ENCODE measurements around the gene SNAP91. TPM values are rescaled to one million over a fixed set of nuclear protein-coding genes. Genes with fewer than 3 reads are reported as not detected.
"Not testable (repeated sequence)": the region's sequence is repeated elsewhere in the genome, so short reads cannot be mapped to it uniquely, and the experiment has no call there.

The SNAP91 gene
- total RNA-seq, 1 donor from 2014 or later = not detected

- H3K36me3 Mint-ChIP-seq (ENCODE audit: low read depth) = no peaks in the 10 kb centered on the region
- intact Hi-C loops (cut with micrococcal nuclease) = no loop called here
- H3K9me3 Mint-ChIP-seq = no peaks in the 10 kb centered on the region
- DNase-seq (ENCODE audit: low spot score) = no peak
- H3K4me1 Mint-ChIP-seq (ENCODE audit: low read depth) = no peaks in the 10 kb centered on the region
- H3K27me3 Mint-ChIP-seq (ENCODE audit: low read depth) = no peaks in the 10 kb centered on the region
- H3K27ac Mint-ChIP-seq = no peak overlapping the region
- H3K4me3 Mint-ChIP-seq (ENCODE audit: low read depth) = no peak overlapping the region
Observed at GRCh38 chr6:83574783-83575182, 134.1 kb downstream of the SNAP91 start.

GRCh38 chr6:83571663-83572185 is 137.2 kb downstream of the SNAP91 start:
- DNase-seq (ENCODE audit: low spot score); H3K9me3 Mint-ChIP-seq; H3K4me3 Mint-ChIP-seq (ENCODE audit: low read depth); H3K4me1 Mint-ChIP-seq (ENCODE audit: low read depth); H3K27me3 Mint-ChIP-seq (ENCODE audit: low read depth); intact Hi-C loops (cut with micrococcal nuclease); H3K27ac Mint-ChIP-seq; H3K36me3 Mint-ChIP-seq (ENCODE audit: low read depth): not testable (repeated sequence)

- H3K4me1 Mint-ChIP-seq (ENCODE audit: low read depth) = no peaks in the 10 kb centered on the region
- intact Hi-C loops (cut with micrococcal nuclease) = no loop called here
- no peaks in the 10 kb centered on the region for H3K9me3 Mint-ChIP-seq
Observed at GRCh38 chr6:83558975-83559374, 149.9 kb downstream of the SNAP91 start.

GRCh38 chr6:83556871-83557270 is 152.0 kb downstream of the SNAP91 start:
- H3K9me3 Mint-ChIP-seq = no peaks in the 10 kb centered on the region
- H3K27ac Mint-ChIP-seq = no peak overlapping the region
- intact Hi-C loops (cut with micrococcal nuclease) = no loop called here
- H3K4me3 Mint-ChIP-seq (ENCODE audit: low read depth) = no peak overlapping the region
- no peaks in the 10 kb centered on the region for H3K27me3 Mint-ChIP-seq (ENCODE audit: low read depth)
- H3K4me1 Mint-ChIP-seq (ENCODE audit: low read depth) = no peaks in the 10 kb centered on the region
- H3K36me3 Mint-ChIP-seq (ENCODE audit: low read depth) = no peaks in the 10 kb centered on the region
- no peak for DNase-seq (ENCODE audit: low spot score)

More at GRCh38 chr6:83558975-83559374, 149.9 kb downstream of the SNAP91 start:
- Mint-ChIP-seq H3K36me3 (ENCODE audit: low read depth) (no peaks in the 10 kb centered on the region), H3K27ac (no peak overlapping the region), H3K4me3 (ENCODE audit: low read depth) (no peak overlapping the region), H3K27me3 (ENCODE audit: low read depth) (no peaks in the 10 kb centered on the region)
- DNase-seq (ENCODE audit: low spot score) = no peak

- H3K4me1 Mint-ChIP-seq (ENCODE audit: low read depth); intact Hi-C loops (cut with micrococcal nuclease); H3K36me3 Mint-ChIP-seq (ENCODE audit: low read depth); H3K27ac Mint-ChIP-seq; DNase-seq (ENCODE audit: low spot score); H3K9me3 Mint-ChIP-seq; H3K27me3 Mint-ChIP-seq (ENCODE audit: low read depth); H3K4me3 Mint-ChIP-seq (ENCODE audit: low read depth): not testable (repeated sequence)
Observed at GRCh38 chr6:83551748-83552147, 157.2 kb downstream of the SNAP91 start.

GRCh38 chr6:83550482-83550881 is 158.4 kb downstream of the SNAP91 start:
- H3K27ac Mint-ChIP-seq; H3K9me3 Mint-ChIP-seq; DNase-seq (ENCODE audit: low spot score); H3K36me3 Mint-ChIP-seq (ENCODE audit: low read depth); H3K4me3 Mint-ChIP-seq (ENCODE audit: low read depth); intact Hi-C loops (cut with micrococcal nuclease); H3K4me1 Mint-ChIP-seq (ENCODE audit: low read depth); H3K27me3 Mint-ChIP-seq (ENCODE audit: low read depth): not testable (repeated sequence)

- Mint-ChIP-seq H3K27me3 (ENCODE audit: low read depth) (no peaks in the 10 kb centered on the region), H3K9me3 (no peaks in the 10 kb centered on the region), H3K4me1 (ENCODE audit: low read depth) (no peaks in the 10 kb centered on the region), H3K36me3 (ENCODE audit: low read depth) (no peaks in the 10 kb centered on the region), H3K27ac (no peak overlapping the region), H3K4me3 (ENCODE audit: low read depth) (no peak overlapping the region)
- no peak for DNase-seq (ENCODE audit: low spot score)
- intact Hi-C loops (cut with micrococcal nuclease) = no loop called here
Observed at GRCh38 chr6:83546636-83547035, 162.3 kb downstream of the SNAP91 start.

GRCh38 chr6:83539678-83540077 is 169.2 kb downstream of the SNAP91 start:
- H3K4me3 Mint-ChIP-seq (ENCODE audit: low read depth) = no peak overlapping the region
- no peaks in the 10 kb centered on the region for H3K36me3 Mint-ChIP-seq (ENCODE audit: low read depth)
- H3K27ac Mint-ChIP-seq = no peak overlapping the region
- DNase-seq (ENCODE audit: low spot score) = no peak
- no peaks in the 10 kb centered on the region for H3K9me3 Mint-ChIP-seq
- no peaks in the 10 kb centered on the region for H3K4me1 Mint-ChIP-seq (ENCODE audit: low read depth)
- intact Hi-C loops (cut with micrococcal nuclease) = no loop called here
- H3K27me3 Mint-ChIP-seq (ENCODE audit: low read depth) = no peaks in the 10 kb centered on the region

- no peaks in the 10 kb centered on the region for H3K36me3 Mint-ChIP-seq (ENCODE audit: low read depth)
- no peak overlapping the region for H3K27ac Mint-ChIP-seq
- DNase-seq (ENCODE audit: low spot score) = no peak
- H3K4me3 Mint-ChIP-seq (ENCODE audit: low read depth) = no peak overlapping the region
- intact Hi-C loops (cut with micrococcal nuclease) = no loop called here
- H3K4me1 Mint-ChIP-seq (ENCODE audit: low read depth) = no peaks in the 10 kb centered on the region
- no peaks in the 10 kb centered on the region for H3K9me3 Mint-ChIP-seq
- no peaks in the 10 kb centered on the region for H3K27me3 Mint-ChIP-seq (ENCODE audit: low read depth)
Observed at GRCh38 chr6:83536647-83537589, 172.0 kb downstream of the SNAP91 start.

GRCh38 chr6:83536034-83536646 is 172.8 kb downstream of the SNAP91 start:
- Mint-ChIP-seq H3K4me1 (ENCODE audit: low read depth) (no peaks in the 10 kb centered on the region), H3K4me3 (ENCODE audit: low read depth) (no peak overlapping the region), H3K36me3 (ENCODE audit: low read depth) (no peaks in the 10 kb centered on the region), H3K9me3 (no peaks in the 10 kb centered on the region), H3K27ac (no peak overlapping the region), H3K27me3 (ENCODE audit: low read depth) (no peaks in the 10 kb centered on the region)
- DNase-seq (ENCODE audit: low spot score) = peak; percentile 11
- intact Hi-C loops (cut with micrococcal nuclease) = no loop called here

- no peak for DNase-seq (ENCODE audit: low spot score)
- H3K9me3 Mint-ChIP-seq = no peaks in the 10 kb centered on the region
- peaks cover 10% of the 10 kb centered on the region for H3K27me3 Mint-ChIP-seq (ENCODE audit: low read depth)
- no peak overlapping the region for H3K27ac Mint-ChIP-seq
- intact Hi-C loops (cut with micrococcal nuclease) = no loop called here
- no peaks in the 10 kb centered on the region for H3K4me1 Mint-ChIP-seq (ENCODE audit: low read depth)
- no peak overlapping the region for H3K4me3 Mint-ChIP-seq (ENCODE audit: low read depth)
- H3K36me3 Mint-ChIP-seq (ENCODE audit: low read depth) = no peaks in the 10 kb centered on the region
Observed at GRCh38 chr6:83518816-83519480, 190.0 kb downstream of the SNAP91 start.

GRCh38 chr6:83517500-83517899 is 191.4 kb downstream of the SNAP91 start:
- Mint-ChIP-seq H3K9me3 (no peaks in the 10 kb centered on the region), H3K27me3 (ENCODE audit: low read depth) (peaks cover 21% of the 10 kb centered on the region), H3K27ac (no peak overlapping the region), H3K4me3 (ENCODE audit: low read depth) (no peak overlapping the region), H3K4me1 (ENCODE audit: low read depth) (no peaks in the 10 kb centered on the region), H3K36me3 (ENCODE audit: low read depth) (no peaks in the 10 kb centered on the region)
- DNase-seq (ENCODE audit: low spot score) = no peak
- intact Hi-C loops (cut with micrococcal nuclease) = no loop called here

Data from activated T-helper 2 cell treated with anti-CD3 and anti-CD28 coated beads, Interferon-gamma antibody, Interleukin-2, Interleukin-4, amounts not matched to agents 10 μg/mL and 5 μg/mL and 100 μg/mL, durations not matched to agents 14 hours and 24 hours and 36 hours (primary cell).